NCI-H774 (cell line): ENCODE data around the gene HBP1.
"Not testable (repeated sequence)": the region's sequence is repeated elsewhere in the genome, so short reads cannot be mapped to it uniquely, and the experiment has no call there.

ENCODE experiments used
- DNase-seq: peaks from one replicate; lab custom pipeline; 2025; lab: John Stamatoyannopoulos, UW

Gene HBP1

GRCh38 chr7:107181172-107181571 is 12.4 kb downstream of the HBP1 start:
- DNase-seq = no peak

DNA sequence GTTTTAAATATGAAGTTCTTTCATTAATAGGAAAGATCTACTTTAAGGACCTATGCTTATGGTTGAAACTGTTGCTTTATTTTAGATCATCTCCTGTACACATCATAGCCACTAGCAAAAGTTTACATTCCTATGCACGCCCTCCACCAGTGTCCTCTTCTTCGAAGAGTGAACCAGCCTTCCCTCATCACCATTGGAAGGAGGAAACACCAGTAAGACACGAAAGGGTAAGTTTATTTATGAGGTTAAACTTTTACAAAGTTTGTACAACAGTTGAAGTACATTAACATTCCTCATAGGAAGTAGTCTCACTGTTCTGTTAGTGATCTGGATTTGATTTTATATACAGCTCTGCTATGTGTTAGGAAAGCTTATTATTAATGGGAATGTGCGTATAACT is 16.9 kb downstream of the HBP1 start:
- no peak for DNase-seq

GRCh38 chr7:107186240-107186639 is 17.4 kb downstream of the HBP1 start:
- no peak for DNase-seq

DNA sequence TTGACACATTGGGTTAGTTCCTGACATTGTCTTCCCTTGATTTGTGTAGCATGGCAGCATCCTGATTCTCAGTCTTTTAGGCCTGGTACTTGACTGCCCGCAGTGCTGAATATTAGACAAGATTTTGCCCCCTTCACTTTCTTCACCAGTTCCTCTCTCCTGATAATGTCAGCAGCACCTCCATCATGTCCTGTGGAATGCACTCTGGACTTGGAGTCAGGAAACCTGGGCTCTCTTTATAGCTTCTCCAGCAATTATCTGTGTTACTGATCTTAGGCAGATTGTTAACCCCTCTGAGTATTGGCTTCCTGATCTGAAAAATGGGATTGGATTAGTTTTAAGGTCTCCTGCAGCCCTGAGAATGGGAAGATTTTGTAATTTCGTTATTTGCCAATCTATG is 19.0 kb downstream of the HBP1 start:
- no peak for DNase-seq

DNA sequence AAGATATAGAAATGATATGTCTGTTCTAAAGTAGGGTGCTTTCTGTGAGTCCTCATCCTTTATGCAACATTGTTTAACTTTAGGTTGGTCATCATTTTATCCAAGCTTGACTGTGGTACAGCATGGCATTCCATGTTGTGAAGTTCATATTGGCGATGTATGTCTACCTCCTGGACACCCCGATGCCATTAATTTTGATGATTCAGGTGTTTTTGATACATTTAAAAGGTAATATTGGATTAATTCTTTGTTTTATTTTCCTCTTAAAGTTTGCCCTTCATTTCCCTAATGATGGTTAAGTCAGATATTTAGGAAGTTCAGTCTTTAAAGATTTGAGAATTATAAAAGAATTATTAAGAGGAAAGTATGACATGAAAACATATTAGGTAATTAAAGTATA is 21.3 kb downstream of the HBP1 start:
- no peak for DNase-seq

GRCh38 chr7:107194052-107194451 is 25.2 kb downstream of the HBP1 start:
- DNase-seq = no peak

- DNase-seq = no peak
These were observed 28.2 kb downstream of the HBP1 start for GRCh38 chr7:107196834-107197610.

GRCh38 chr7:107201795-107202450 is 33.1 kb downstream of the HBP1 start:
- DNase-seq = peak; percentile 57

GRCh38 chr7:107203607-107204006 is 34.8 kb downstream of the HBP1 start:
- no peak for DNase-seq

DNA sequence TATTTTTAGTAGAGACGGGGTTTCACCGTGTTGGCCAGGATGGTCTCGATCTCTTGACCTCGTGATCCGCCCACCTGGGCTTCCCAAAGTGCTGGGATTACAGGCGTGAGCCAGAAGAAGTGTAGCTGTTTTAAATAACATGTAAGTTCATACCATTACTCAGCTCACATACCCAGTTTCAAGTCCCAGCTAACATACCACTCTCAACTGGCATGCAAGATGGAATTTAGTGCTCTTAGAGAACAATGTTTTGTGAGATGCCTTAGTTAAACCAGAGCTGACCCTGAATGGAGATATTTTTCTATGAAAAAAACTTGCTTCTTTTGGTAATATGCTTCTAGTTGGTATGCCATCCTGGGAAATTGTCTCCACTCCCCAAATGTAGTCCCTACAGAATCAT is 37.3 kb downstream of the HBP1 start:
- DNase-seq = no peak

DNA sequence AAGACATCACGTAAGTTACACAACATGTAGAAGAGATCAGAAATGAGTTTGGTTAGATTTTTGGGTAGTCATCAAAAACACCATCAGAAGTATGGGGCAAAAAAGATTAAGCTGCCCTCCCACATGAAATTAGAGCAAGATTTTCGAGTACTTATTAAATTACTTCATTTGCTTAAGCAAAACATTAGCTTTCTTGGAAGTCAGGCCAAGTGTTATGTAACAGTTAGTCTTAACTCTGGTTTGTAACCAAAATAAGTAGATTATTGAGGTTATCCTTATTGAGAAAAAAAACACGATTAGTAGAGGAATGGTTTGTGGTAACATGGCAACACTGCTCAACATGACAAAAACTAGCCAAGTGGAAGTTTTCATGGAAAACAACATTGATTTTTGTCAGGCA is 37.9 kb downstream of the HBP1 start:
- DNase-seq = no peak

DNA sequence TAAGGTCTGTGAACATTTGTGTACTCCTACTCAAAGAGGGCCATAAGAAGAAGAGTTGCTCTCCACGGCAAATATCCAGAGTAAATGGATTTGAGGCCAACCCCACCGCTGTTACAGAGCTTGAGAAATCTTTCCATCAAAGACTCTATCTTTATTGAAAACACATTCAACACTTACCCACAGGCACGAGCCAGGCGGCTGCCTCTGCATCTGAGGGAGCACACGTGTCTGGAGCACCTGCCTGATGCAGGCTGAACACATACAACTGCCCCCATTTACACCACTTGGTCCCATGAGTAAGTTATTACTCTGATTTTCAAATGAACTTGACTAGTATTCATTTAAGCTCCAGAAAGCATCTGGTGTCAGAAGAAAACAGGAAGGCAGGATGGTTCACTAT is 38.7 kb downstream of the HBP1 start:
- no peak for DNase-seq

- no peak for DNase-seq
These were observed 39.3 kb downstream of the HBP1 start for GRCh38 chr7:107208024-107208521.

DNA sequence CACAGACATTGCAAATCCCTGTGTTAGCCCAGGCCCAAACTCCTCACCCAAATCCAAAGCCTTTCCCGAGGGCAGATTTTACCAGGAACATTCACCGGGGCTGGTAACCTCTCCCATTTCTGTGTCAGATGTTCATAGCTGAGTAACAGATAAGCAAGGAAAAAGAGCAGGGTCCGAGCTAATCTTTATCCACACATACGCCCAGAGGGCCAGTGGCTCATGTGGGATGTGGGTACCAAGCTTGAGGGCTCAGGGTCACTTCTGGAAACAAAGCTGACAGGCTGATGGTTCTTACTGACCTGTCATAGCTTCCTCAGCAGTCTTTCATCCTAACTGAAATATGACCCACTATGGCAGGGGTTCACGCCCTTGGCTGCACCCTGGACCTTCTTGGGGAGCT is 39.8 kb downstream of the HBP1 start:
- DNase-seq = no peak

DNA sequence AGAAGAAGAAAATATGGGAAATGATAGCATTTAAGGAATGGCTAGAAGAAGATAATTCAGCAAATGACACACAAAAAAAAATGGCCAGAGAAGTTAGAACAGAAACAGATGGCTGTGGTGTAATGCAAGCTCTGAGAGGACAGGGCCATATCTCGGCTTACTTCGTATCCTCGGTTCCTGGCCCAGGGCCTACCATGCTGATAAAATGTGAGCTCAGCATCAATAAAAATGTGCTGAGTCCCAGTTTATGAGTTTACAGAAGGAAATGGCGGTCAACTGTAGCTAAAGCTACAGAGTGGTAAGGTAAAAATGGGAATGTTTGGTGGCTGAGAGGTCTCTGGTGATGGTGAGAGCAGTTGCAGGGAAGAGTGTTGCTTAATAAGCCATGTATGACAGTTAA is 40.8 kb downstream of the HBP1 start:
- DNase-seq = no peak

- no peak for DNase-seq
These were observed 41.6 kb downstream of the HBP1 start for GRCh38 chr7:107210400-107210799.

DNA sequence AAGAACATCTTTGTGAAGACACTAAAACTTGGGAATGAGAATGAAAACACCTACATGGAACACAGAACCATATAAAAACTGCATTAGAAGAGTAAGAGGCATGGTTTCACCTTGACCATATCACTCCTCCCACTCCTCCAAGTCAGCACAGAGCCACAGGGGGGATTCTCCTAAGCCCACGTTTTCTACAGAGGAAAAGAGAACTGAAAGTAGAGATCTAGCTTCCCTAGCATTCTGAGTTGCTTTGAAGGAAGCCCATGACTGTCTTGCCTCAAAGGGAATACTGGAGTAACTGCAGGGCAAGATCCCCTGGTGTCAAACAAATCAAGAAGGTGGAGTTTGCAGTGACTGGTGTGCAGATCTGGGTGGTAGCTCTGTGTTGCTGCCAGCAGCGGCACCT is 43.9 kb downstream of the HBP1 start:
- DNase-seq = no peak

GRCh38 chr7:107213193-107213788 is 44.5 kb downstream of the HBP1 start:
- no peak for DNase-seq

DNA sequence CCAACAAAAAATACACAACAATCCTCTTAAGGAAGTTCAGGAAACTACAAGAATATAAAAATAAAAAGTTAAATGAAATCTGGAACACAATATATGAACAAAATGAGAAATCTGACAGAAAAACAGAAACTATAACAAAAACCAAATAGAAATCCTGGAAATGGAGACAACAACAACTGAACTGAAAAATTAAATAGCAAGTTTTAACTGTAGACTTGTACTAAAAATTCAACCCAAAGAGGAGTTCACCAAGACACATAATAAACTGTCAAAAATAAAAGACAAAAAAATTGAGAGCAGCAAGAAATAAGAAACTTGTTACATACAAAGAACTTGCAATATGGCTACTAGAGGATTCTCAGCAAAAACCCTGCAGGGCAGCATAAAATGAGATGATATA is 45.1 kb downstream of the HBP1 start:
- DNase-seq = no peak

GRCh38 chr7:107219563-107220244 is 50.9 kb downstream of the HBP1 start:
- DNase-seq = no peak

GRCh38 chr7:107220356-107220755 is 51.6 kb downstream of the HBP1 start:
- no peak for DNase-seq

DNA sequence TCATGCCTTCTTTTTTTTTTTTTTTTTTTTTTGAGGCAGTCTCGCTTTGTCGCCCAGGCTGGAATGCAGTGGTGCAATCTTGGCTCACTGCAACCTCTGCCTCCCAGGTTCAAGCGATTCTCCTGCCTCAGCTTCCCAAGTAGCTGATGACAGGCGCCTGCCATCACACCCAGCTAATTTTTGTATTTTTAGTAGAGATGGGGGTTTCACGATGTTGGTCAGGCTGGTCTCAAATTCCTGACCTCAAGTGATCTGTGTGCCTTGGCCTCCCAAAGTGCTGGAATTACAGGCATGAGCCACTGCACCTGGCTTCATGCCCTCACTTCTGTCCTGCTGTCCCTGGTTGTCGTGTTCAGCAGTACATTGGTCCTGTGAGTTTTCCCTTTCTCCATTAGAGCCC is 52.0 kb downstream of the HBP1 start:
- not testable (repeated sequence) for DNase-seq
